Activated CD8-positive, alpha-beta memory T cell treated with anti-CD3 and anti-CD28 coated beads, Interleukin-2, amount 50 U/mL, for 1 hour (primary cell): ENCODE measurements around the gene KRTAP15-1.

Experiments
- DNase-seq: peaks from one replicate; pipeline ENCODE4 v3.0.0-alpha.2; 2020; ENCODE audit errors: extremely low read depth

The KRTAP15-1 gene

GRCh38 chr21:30487336-30487735 is 47.3 kb downstream of the KRTAP15-1 start, which contains the start of gene KRTAP19-2:
KRTAP19-2 (minus strand) TSS chr21:30487436; CDS start chr21:30487348, 88 bp downstream.
- no peak for DNase-seq
